Sigmoid colon (tissue), 7 donors: ENCODE measurements around the gene SCYGR1. TPM values are rescaled to one million over a fixed set of nuclear protein-coding genes. Genes with fewer than 3 reads are reported as not detected.

ENCODE experiments used
- DNase-seq: peaks from one replicate; pipeline ENCODE4 v3.0.0-alpha.2; 2019
- H3K27ac ChIP-seq, 4 donors: fragments of 200-600 bp; sonication (generic); one replicate each; pipeline ENCODE4 v1.5.1; 2016 to 2019; ENCODE audit warnings: mild to moderate bottlenecking in 1 of 4
- H3K27me3 ChIP-seq, 3 donors: fragments of 200-600 bp; sonication (generic); one replicate each; pipeline ENCODE4 v1.5.1; 2019; ENCODE audit warnings: mild to moderate bottlenecking in 1 of 3
- H3K36me3 ChIP-seq, 4 donors: fragments of 200-600 bp; sonication (generic); one replicate each; pipeline ENCODE4 v1.5.1; 2016 to 2019
- H3K4me1 ChIP-seq, 4 donors: fragments of 200-600 bp; sonication (generic); one replicate each; pipeline ENCODE4 v1.5.1; 2017 to 2019
- H3K4me3 ChIP-seq, 4 donors: fragments of 200-600 bp; sonication (generic); one replicate each; pipeline ENCODE4 v1.5.1; 2017 to 2019; ENCODE audit warnings: mild to moderate bottlenecking in 2 of 4, moderate library complexity in 1 of 4
- H3K9me3 ChIP-seq, 4 donors: fragments of 200-600 bp in 3 of 4; sonication (generic) in 3 of 4; one replicate each; pipeline versions ENCODE4 v1.5.1 to v1.6.1; 2013 to 2019
- CTCF ChIP-seq, 4 experiments: fragments of 450-650 bp in 3 of 4; fragments of 200-600 bp in 1 of 4; IDR thresholded peaks; one replicate each; pipeline ENCODE4 v1.5.1; 2016 to 2019; ENCODE audit warnings: antibody characterized with exemption in 4 of 4, mild to moderate bottlenecking in 3 of 4, moderate library complexity in 2 of 4
- EP300 ChIP-seq, 4 donors: sonication (generic); formaldehyde crosslinking; IDR thresholded peaks; one replicate each; pipeline ENCODE4 v1.6.1; 2017; ENCODE audit warnings: antibody characterized with exemption in 4 of 4
- POLR2A ChIP-seq, 2 donors: fragments of 450-650 bp; IDR thresholded peaks; one replicate each; pipeline ENCODE4 v1.6.1; 2016; ENCODE audit warnings: antibody characterized with exemption in 2 of 2, mild to moderate bottlenecking in 2 of 2, moderate library complexity in 2 of 2
- POLR2AphosphoS5 ChIP-seq, 4 donors: sonication (generic); formaldehyde crosslinking; IDR thresholded peaks; one replicate each; pipeline ENCODE4 v1.6.1; 2017; ENCODE audit warnings: antibody characterized with exemption in 4 of 4
- WGBS, 2 donors: extraction: QIAGEN DNeasy Blood & Tissue Kit; methylation state at CpG; one replicate each; pipeline ENCODE4 v1.1.7; 2013; 5-methylcytosine and 5-hydroxymethylcytosine counted together
- intact Hi-C: fragments of 100-400 bp; cut with DNase I; formaldehyde crosslinking; loops from one replicate; pipeline ENCODE4 v1.15.1; 2023
- polyA plus RNA-seq, 3 donors: library from polyadenylated mRNA; stranded (reverse); fragments of 200-250 nt; gene quantifications; one replicate each; pipeline ENCODE4 v1.2.3, GENCODE V29; 2013
- total RNA-seq, 4 donors: library from RNA; depleted of rRNA; stranded (reverse); fragments of >200 nt; gene quantifications; one replicate each; pipeline ENCODE4 v1.1.0, GENCODE V29; 2016
- donor health status: healthy with polysubstance abuse.
- donor health status: Bipolar disorder and iron deficiency.
- donor health status: healthy.

The SCYGR1 gene
- total and polyA plus RNA-seq, 7 donors = not detected

- TF ChIP-seq POLR2AphosphoS5 (IDR thresholded peaks at IDR 0.05) = no peak
- TF ChIP-seq POLR2A (IDR thresholded peaks at IDR 0.05) = no peak
- no peak for TF ChIP-seq CTCF (IDR thresholded peaks at IDR 0.05)
- no peak for TF ChIP-seq EP300 (IDR thresholded peaks at IDR 0.05)
- DNase-seq = no peak
- intact Hi-C loops = no loop called here
- 34 to 72% methylated on average over 4 of the region's 4 CpGs for WGBS, 2 donors
- no peaks in the 10 kb centered on the region for H3K9me3 ChIP-seq
- H3K36me3 ChIP-seq = no peaks in the 10 kb centered on the region
- H3K4me1 ChIP-seq = no peaks in the 10 kb centered on the region
- H3K27ac ChIP-seq = no peak within 1 kb of the TSS
- H3K27me3 ChIP-seq = peaks cover 0 to 3% (median 0%) of the 10 kb centered on the region in 3 donors
- H3K4me3 ChIP-seq = no peak within 1 kb of the TSS
Measured at GRCh38 chr2:227379095-227379494, 8.7 kb downstream of the SCYGR1 start, which contains the start of gene TM4SF20. TM4SF20 (minus strand) TSS chr2:227379306; CDS start chr2:227379268, 38 bp downstream.

- H3K27ac ChIP-seq = no peak overlapping the region
- H3K4me1 ChIP-seq = no peaks in the 10 kb centered on the region
- TF ChIP-seq POLR2AphosphoS5 (IDR thresholded peaks at IDR 0.05) (no peak), POLR2A (IDR thresholded peaks at IDR 0.05) (no peak), CTCF (IDR thresholded peaks at IDR 0.05) (no peak), EP300 (IDR thresholded peaks at IDR 0.05) (no peak)
- H3K36me3 ChIP-seq = no peaks in the 10 kb centered on the region
- H3K9me3 ChIP-seq = no peaks in the 10 kb centered on the region
- DNase-seq = no peak
- H3K4me3 ChIP-seq = no peak overlapping the region
- 84 to 89% methylated on average over 4 of the region's 4 CpGs for WGBS, 2 donors
- intact Hi-C loops = no loop called here
- H3K27me3 ChIP-seq = peaks cover 0 to 3% (median 0%) of the 10 kb centered on the region in 3 donors
Measured at GRCh38 chr2:227378371-227378782, 9.4 kb downstream of the SCYGR1 start.

DNA sequence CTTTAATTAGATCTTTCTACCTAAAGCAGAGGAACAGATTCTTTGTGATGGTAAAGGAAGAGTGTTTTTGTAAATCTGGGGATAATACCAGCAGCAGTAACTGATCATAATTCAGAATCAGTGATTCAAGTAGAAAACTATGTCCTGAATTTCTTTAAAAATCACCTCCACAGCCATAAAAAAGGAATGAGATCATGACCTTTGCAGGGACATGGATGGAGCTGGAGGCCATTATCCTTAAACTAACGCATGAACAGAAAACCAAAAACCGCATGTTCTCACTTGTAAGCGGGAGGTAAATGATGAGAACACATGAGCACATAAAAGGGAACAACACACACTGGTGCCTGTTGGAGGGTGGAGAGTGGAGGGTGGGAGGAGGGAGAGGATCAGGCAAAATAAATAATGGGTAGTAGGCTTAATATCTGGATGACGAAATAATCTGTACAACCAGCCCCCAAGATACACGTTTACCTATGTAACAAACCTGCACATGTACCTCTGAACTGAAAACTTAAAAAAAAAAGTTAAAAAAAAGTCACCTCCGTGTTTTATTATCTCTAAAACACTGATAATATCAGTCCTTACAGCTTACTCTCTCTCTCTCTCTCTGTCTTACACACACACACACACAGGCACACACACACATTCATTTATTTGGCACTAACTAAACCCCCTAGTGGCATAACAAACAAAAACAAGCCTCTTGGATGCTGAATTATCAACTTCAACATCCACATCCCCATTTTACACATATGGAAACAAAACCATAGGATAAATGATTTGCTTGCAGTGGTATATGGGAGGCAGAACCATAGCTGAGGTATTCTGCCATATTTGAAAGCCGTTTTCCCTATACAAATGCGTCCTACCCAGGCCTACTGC lies 10.0 kb downstream of the SCYGR1 start:
- Histone ChIP-seq H3K4me1 (no peaks in the 10 kb centered on the region), H3K9me3 (no peaks in the 10 kb centered on the region), H3K36me3 (no peaks in the 10 kb centered on the region), H3K27me3 (peaks cover 0 to 3% (median 0%) of the 10 kb centered on the region in 3 donors), H3K4me3 (no peak overlapping the region), H3K27ac (no peak overlapping the region)
- intact Hi-C loops = no loop called here
- no peak for TF ChIP-seq CTCF (IDR thresholded peaks at IDR 0.05)
- TF ChIP-seq EP300 (IDR thresholded peaks at IDR 0.05) = no peak
- no peak for TF ChIP-seq POLR2A (IDR thresholded peaks at IDR 0.05)
- TF ChIP-seq POLR2AphosphoS5 (IDR thresholded peaks at IDR 0.05) = no peak
- DNase-seq = no peak
- 80 to 82% methylated on average over 8 of the region's 8 CpGs for WGBS, 2 donors

DNA sequence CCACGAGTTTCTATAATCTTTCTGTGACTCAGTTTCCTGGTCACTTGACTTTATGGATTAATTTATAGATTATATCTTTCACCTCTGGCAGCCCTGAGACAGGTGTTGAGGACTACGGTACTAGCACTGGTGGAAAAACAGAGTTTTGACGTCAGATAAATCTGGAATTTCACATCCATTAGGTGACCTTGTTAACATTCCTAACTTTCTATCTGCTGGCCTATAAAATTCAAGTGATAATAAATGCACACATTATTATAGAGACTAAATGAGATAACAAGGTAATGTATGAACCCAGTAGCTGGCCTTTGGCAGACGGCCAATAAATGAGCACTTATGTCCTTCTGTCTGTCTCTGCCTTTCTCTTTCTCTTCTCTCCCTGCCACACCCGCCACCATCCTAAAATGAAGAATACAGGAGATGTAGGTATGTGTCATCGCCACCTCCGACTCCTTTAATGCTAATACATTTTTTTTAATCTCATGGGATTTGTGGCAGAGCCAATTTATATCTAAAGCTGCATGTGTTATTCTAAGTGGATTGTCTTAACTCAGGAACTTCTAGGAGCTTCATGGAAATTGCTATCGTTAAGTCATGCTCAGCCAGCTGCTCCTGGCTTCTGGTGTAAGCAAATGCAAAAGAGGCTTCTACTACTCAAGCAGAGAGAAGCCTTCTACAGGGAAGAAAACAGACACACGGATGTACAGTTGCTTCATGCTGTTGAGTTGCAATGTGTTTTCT lies 10.9 kb downstream of the SCYGR1 start:
- Histone ChIP-seq H3K4me1 (no peaks in the 10 kb centered on the region), H3K27me3 (peaks cover 0 to 3% (median 0%) of the 10 kb centered on the region in 3 donors), H3K9me3 (no peaks in the 10 kb centered on the region), H3K4me3 (no peak overlapping the region), H3K27ac (no peak overlapping the region), H3K36me3 (no peaks in the 10 kb centered on the region)
- WGBS, 2 donors = 21 to 60% methylated on average over 9 of the region's 9 CpGs
- intact Hi-C loops = no loop called here
- DNase-seq = no peak
- TF ChIP-seq POLR2AphosphoS5 (IDR thresholded peaks at IDR 0.05) (no peak), POLR2A (IDR thresholded peaks at IDR 0.05) (no peak), CTCF (IDR thresholded peaks at IDR 0.05) (no peak), EP300 (IDR thresholded peaks at IDR 0.05) (no peak)
